Skin epidermis (tissue), 12 donors: ENCODE data around the gene CACNA2D2.

ENCODE experiments used
- H3K27ac ChIP-seq, 21 experiments: fragments of 200-600 bp; sonication (generic) in 11 of 21; one replicate each; pipeline ENCODE4 v1.5.0; 2020; ENCODE audit warnings: mild to moderate bottlenecking in 3 of 21, inconsistent platforms in 2 of 21, moderate library complexity in 2 of 21
- H3K4me3 ChIP-seq, 7 experiments: fragments of 200-600 bp; sonication (generic) in 2 of 7; one replicate each; pipeline ENCODE4 v1.5.0; 2020; ENCODE audit warnings: inconsistent platforms in 2 of 7, mild to moderate bottlenecking in 2 of 7, moderate library complexity in 1 of 7

The CACNA2D2 gene

DNA sequence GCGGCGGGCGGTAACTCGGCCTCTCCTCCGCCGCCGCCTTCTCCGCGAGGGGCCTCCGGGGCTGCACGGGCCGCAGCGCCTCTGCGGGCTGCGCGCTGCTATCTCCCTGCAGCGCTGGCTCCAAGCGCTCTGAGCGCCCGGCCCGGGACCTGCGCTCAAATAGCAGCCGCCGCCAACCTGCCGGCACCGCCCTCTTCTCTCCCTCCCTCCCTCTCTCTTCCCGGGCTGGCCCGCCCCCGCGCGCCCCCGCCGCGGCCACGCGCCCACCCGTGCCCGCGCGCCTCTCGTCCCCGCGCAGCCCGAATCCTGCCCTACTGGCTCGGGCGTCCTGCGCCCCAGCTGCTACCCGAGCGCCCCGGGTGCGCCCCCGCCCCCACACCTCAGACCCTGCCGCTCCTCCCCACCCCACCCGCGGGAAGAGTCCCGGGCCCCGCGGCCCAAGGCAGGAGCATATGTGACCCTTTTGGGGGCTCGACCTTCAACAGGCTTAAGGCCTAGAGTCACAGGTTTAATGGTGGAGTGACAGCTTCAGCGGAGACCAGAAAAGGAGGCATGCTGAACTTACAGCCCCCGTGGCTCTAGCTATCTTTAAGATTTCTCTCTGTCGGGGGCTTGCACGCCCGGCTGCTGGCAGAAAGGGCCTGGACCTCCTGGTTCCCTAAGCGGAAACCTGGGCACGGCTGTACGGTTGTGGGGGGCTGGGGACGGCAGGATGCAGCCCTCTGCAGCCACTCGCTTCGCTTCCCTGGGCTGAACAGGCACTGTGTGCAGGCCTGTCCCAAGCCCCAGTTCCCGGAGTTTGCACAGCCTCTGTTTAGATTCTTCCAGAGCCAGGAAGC lies at the start of gene CACNA2D2:
CACNA2D2 (minus strand) TSS at position 131 of the 839 bp plus-strand sequence. CDS start 211 bp downstream, outside the sequence.
- H3K4me3 ChIP-seq, result peak within 1 kb of the TSS; percentile 17 to 53 (median 33)
- peak within 1 kb of the TSS in 2 of 21 experiments; percentile 16 to 44 for H3K27ac ChIP-seq

DNA sequence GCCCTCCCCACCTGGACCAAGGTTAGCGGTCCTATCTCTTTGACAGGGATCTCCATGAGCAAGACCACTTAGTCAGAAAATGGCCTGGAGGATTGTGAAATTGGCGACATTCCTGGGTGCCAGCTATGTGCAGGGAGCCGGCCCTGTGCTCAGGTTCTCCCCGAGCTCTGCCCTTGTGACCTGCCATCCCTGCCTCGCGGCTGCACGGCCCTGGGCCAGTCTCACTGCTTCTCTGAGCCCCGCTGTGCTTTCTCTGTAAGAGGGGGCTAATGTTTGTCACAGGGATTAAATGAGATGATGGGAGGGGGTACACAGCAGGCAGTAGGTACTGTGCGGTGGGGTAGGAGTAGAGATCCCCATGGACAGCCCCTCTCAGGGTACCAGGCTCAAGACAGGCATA lies 49.2 kb upstream of the CACNA2D2 start:
- H3K27ac ChIP-seq, result no peak overlapping the region
- no peak overlapping the region for H3K4me3 ChIP-seq

DNA sequence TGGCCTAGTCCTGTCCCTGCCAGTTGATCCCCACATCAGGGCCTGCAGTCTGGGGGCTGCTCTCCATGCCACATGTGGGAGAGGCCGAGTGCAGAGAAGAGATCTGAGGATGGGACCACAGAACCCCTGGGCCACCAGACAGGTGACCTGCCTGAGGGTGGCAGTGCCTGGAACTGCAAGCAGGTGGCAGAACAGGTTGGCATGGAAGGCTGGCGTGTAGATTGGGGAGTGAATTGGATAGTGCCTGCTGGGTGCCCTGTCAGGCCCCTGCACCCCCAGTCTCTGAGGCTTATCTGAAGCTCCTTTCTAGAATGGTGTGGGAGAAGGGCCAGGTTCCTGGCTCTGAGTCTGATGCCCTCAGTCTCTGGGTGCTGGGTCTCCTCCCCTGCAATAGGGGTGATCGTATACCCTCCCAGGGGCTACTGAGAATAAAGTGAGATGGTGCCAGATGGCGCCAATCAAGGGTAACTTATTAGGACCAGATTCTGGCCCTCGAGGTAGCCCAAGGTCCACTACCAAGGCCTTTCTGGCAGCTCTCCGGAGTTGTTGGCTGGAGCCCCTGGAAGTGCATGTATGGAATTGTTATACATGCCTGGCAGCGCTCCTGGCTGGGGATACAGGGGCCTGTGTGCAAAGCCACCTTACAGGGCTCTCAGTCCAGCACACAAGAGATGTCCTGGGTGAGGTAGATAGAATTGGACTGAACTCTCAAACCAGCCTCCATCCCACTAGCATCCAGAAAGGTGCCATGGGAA lies 48.4 kb upstream of the CACNA2D2 start:
- no peak overlapping the region for H3K4me3 ChIP-seq
- no peak overlapping the region for H3K27ac ChIP-seq

GRCh38 chr3:50551054-50551659 lies 47.7 kb upstream of the CACNA2D2 start:
- Histone ChIP-seq H3K27ac (no peak overlapping the region), H3K4me3 (no peak overlapping the region)

GRCh38 chr3:50550079-50550736 lies 46.8 kb upstream of the CACNA2D2 start:
- Histone ChIP-seq H3K27ac (no peak overlapping the region), H3K4me3 (no peak overlapping the region)

GRCh38 chr3:50549226-50549625 lies 45.8 kb upstream of the CACNA2D2 start:
- H3K27ac ChIP-seq, result no peak overlapping the region
- no peak overlapping the region for H3K4me3 ChIP-seq

GRCh38 chr3:50545781-50546180 lies 42.3 kb upstream of the CACNA2D2 start:
- Histone ChIP-seq H3K27ac (no peak overlapping the region), H3K4me3 (no peak overlapping the region)

- Histone ChIP-seq H3K4me3 (no peak overlapping the region), H3K27ac (no peak overlapping the region)
Measured at GRCh38 chr3:50542177-50543034, 39.0 kb upstream of the CACNA2D2 start.

DNA sequence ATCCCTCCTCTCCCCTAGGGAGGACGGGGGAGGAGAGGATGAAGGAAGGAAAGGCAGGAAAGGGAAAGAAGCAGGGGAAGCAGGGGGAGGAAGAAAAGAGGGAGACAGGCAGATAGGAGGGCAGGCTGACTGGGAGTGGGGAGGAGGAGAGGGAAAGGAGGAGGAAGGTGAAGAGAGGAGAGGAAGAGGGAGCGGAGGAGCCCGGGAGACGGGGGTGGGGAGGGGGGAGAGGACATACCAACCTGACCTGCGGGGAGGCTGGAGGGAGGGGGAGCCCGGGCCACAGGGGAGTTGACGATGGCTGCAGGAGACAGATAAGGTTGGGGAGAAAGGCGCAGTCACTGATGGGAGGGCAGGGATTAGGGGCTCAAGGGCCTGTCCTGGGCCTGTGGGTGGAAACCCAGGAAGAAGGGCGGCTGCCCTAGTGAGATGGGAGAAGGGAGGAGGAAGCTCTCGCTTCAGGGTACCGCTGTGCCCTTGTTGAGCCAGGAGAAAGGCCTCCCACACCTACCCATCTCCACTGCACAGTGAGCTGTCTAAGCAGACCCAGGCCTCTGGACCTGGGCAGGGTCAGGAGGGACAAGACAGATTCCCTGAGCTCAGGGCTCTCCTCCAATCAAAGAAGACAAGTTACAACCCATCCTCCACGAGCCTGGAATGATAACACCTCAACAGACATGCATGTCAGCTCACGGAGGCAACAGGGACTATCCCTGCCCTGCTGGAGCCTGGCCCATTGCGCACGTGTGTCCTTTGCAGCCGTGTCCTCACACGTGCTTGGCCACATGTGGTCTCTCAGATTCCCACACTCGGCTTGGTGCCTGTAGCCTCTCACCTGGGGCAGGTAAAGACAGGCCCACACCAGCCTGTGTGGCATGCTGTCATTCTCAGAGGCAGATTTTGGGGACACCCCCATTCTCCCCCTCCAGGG lies 36.2 kb upstream of the CACNA2D2 start:
- no peak overlapping the region for H3K4me3 ChIP-seq

GRCh38 chr3:50537421-50538129 lies 34.1 kb upstream of the CACNA2D2 start:
- H3K4me3 ChIP-seq, result no peak overlapping the region
- no peak overlapping the region for H3K27ac ChIP-seq

More for the DNA sequence above, 36.2 kb upstream of the CACNA2D2 start:
- H3K27ac ChIP-seq, result no peak overlapping the region

DNA sequence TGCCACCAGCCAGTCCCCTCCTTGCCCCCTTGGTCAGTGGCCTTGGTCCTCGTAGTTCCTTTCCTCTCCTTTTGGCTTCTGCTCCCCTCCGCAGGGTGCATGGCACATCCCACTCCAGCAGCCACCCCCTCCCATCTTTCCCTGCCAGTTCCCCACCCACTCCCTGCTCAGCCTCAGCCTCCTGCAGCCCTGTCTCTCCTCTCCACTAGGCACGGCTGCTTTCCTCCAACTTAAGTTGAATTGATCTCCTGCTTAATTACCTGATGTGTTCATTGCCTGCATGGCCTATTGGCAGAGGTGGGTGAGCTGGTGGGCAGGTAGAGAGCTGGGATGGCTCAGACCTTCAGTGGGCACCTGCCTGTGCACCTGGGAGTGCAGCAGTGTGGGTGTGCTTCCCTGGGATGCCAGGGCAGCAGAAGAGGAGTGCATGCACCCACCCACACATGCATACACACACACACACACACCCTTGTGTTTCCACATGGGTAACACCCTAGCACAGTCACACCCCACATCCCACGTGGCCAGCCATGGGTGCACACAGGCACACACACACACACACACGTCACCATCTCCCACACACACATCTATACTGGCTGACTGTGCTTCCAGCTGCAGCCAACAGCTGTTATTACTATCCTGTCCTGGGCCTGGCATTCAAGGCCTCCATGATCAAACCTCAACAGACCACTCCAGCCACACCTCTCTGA lies 33.2 kb upstream of the CACNA2D2 start:
- H3K27ac ChIP-seq, result no peak overlapping the region
- H3K4me3 ChIP-seq, result no peak overlapping the region

- Histone ChIP-seq H3K27ac (no peak overlapping the region), H3K4me3 (no peak overlapping the region)
Measured at GRCh38 chr3:50534681-50535330, 31.4 kb upstream of the CACNA2D2 start.

DNA sequence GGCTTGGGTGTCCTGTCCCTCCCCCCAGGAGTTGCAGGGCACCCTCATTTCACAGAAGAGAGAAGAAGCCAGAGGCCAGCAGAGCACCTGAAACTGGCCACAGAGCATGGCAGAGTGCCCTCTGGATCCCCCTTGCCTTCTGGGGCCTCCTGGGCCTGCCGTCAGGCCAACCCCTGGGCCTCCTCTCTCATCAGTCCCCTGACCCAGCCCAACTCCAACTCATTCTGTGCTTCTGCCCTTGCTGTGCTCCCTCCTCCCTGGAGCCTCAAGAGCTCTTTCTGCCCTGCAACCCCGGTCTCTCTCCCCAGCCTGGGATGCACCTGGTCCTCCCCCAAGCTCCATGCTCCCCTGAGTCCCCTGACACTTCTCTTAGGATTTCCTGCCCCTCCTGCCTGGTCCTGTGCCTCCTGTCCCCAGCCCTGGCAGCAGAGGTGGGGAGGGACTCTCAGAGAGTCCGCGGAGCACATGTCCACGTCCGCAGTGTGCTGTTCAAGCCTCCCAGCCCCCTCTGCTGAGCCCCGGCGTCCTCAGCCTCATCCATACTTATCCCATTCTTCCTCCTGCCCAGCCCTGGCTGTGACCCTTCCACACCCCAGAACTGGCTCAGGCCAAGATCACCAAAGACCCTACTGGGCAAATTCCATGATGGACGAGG lies 30.5 kb upstream of the CACNA2D2 start:
- Histone ChIP-seq H3K4me3 (no peak overlapping the region), H3K27ac (no peak overlapping the region)

GRCh38 chr3:50533316-50533715 lies 29.9 kb upstream of the CACNA2D2 start:
- H3K27ac ChIP-seq, result no peak overlapping the region
- no peak overlapping the region for H3K4me3 ChIP-seq

GRCh38 chr3:50532062-50532705 lies 28.8 kb upstream of the CACNA2D2 start:
- Histone ChIP-seq H3K4me3 (no peak overlapping the region), H3K27ac (no peak overlapping the region)
